ENCODE results near the gene SHLD1. TPM values are rescaled to one million over a fixed set of nuclear protein-coding genes. Genes with fewer than 3 reads are reported as not detected.

SHLD1 gene
- total RNA-seq, 1 donor, result 1.7 TPM

- peak; percentile 79 for DNase-seq (ENCODE audit: low read depth)
- TF ChIP-seq, protein P1, sequence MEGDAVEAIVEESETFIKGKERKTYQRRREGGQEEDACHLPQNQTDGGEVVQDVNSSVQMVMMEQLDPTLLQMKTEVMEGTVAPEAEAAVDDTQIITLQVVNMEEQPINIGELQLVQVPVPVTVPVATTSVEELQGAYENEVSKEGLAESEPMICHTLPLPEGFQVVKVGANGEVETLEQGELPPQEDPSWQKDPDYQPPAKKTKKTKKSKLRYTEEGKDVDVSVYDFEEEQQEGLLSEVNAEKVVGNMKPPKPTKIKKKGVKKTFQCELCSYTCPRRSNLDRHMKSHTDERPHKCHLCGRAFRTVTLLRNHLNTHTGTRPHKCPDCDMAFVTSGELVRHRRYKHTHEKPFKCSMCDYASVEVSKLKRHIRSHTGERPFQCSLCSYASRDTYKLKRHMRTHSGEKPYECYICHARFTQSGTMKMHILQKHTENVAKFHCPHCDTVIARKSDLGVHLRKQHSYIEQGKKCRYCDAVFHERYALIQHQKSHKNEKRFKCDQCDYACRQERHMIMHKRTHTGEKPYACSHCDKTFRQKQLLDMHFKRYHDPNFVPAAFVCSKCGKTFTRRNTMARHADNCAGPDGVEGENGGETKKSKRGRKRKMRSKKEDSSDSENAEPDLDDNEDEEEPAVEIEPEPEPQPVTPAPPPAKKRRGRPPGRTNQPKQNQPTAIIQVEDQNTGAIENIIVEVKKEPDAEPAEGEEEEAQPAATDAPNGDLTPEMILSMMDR (IDR thresholded peaks at IDR 0.05; ENCODE audit: insufficient read depth, low read depth, low read length), result no peak
- no peak overlapping the region for H3K4me3 ChIP-seq (ENCODE audit: low read depth, low read length)
Measured at GRCh38 chr20:5835871-5836270, 85.7 kb downstream of the SHLD1 start.

GRCh38 chr20:5836569-5836968 is 86.4 kb downstream of the SHLD1 start:
- TF ChIP-seq, protein P1 (IDR thresholded peaks at IDR 0.05; ENCODE audit: insufficient read depth, low read depth, low read length), result no peak
- DNase-seq (ENCODE audit: low read depth), result no peak
- H3K4me3 ChIP-seq (ENCODE audit: low read depth, low read length), result no peak overlapping the region

GRCh38 chr20:5840411-5841002 is 90.3 kb downstream of the SHLD1 start:
- H3K4me3 ChIP-seq (ENCODE audit: low read depth, low read length), result no peak overlapping the region
- TF ChIP-seq, protein P1 (IDR thresholded peaks at IDR 0.05; ENCODE audit: insufficient read depth, low read depth, low read length), result no peak
- no peak for DNase-seq (ENCODE audit: low read depth)

DNA sequence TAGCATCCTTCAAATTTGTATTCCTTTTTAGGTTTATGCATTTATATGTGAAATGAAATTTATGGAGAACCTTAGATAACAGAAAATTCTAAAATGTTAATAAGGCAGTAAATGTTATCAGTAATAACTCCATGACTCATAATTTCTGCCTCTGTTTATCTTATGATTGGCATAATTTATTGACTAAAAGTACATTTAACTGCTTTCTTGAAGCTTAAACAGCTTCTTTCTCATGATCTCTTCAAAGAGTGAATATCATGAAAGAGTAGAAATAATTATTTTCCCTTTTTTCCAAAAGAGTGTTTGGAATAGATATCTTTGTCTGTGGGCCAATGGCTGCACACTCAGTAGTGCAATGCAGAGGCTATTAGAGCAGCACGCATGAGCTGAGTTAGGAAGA is 91.3 kb downstream of the SHLD1 start:
- TF ChIP-seq, protein P1 (IDR thresholded peaks at IDR 0.05; ENCODE audit: insufficient read depth, low read depth, low read length), result no peak
- peak; percentile 61 for DNase-seq (ENCODE audit: low read depth)
- H3K4me3 ChIP-seq (ENCODE audit: low read depth, low read length), result no peak overlapping the region

GRCh38 chr20:5842465-5842864 is 92.3 kb downstream of the SHLD1 start:
- no peak for DNase-seq (ENCODE audit: low read depth)
- no peak overlapping the region for H3K4me3 ChIP-seq (ENCODE audit: low read depth, low read length)
- TF ChIP-seq, protein P1 (IDR thresholded peaks at IDR 0.05; ENCODE audit: insufficient read depth, low read depth, low read length), result no peak

- TF ChIP-seq, protein P1 (IDR thresholded peaks at IDR 0.05; ENCODE audit: insufficient read depth, low read depth, low read length), result no peak
- H3K4me3 ChIP-seq (ENCODE audit: low read depth, low read length), result no peak overlapping the region
- DNase-seq (ENCODE audit: low read depth), result peak; percentile 71
Measured at GRCh38 chr20:5843054-5843592, 92.9 kb downstream of the SHLD1 start.

Data from fibroblast of villous mesenchyme (primary cell).